H9 (cell line): Measurements from ENCODE around the gene SLC34A2. TPM values are rescaled to one million over a fixed set of nuclear protein-coding genes. Genes with fewer than 3 reads are reported as not detected.

Experiments used
- DNase-seq: peaks from one replicate; pipeline ENCODE4 v3.0.0-alpha.2; 2017
- H2AFZ ChIP-seq: one replicate; pipeline ENCODE4 v1.6.1; 2013; ENCODE audit warnings: mild to moderate bottlenecking, low read length, control low read depth, moderate library complexity
- H2AK5ac ChIP-seq: 2 replicates; pipeline ENCODE4 v1.6.1; 2013; ENCODE audit warnings: low read length, control low read depth, mixed read lengths; ENCODE audit not compliant: insufficient read length
- H2BK120ac ChIP-seq: one replicate; pipeline ENCODE4 v1.6.1; 2013; ENCODE audit warnings: low read depth, mild to moderate bottlenecking, low read length, control low read depth, inconsistent platforms; ENCODE audit not compliant: poor library complexity, severe bottlenecking
- H2BK12ac ChIP-seq: 2 replicates; pipeline ENCODE4 v1.6.1; 2013; ENCODE audit warnings: low read length, control low read depth, mixed read lengths, low read depth; ENCODE audit not compliant: insufficient read length
- H2BK15ac ChIP-seq: 2 replicates; pipeline ENCODE4 v1.6.1; 2013; ENCODE audit warnings: low read depth, low read length, control low read depth
- H2BK20ac ChIP-seq: one replicate; pipeline ENCODE4 v1.6.1; 2013; ENCODE audit warnings: low read depth, mild to moderate bottlenecking, low read length, control low read depth, inconsistent platforms; ENCODE audit not compliant: poor library complexity, severe bottlenecking
- H2BK5ac ChIP-seq: 2 replicates; pipeline ENCODE4 v1.6.1; 2013; ENCODE audit warnings: low read length, control low read depth, mixed read lengths; ENCODE audit not compliant: insufficient read length
- H3K14ac ChIP-seq: 2 replicates; pipeline ENCODE4 v1.6.1; 2013; ENCODE audit warnings: low read length, control low read depth; ENCODE audit not compliant: insufficient read depth
- H3K18ac ChIP-seq: 2 replicates; pipeline ENCODE4 v1.6.1; 2013; ENCODE audit warnings: low read depth, mild to moderate bottlenecking, mixed read lengths, low read length, control low read depth; ENCODE audit not compliant: insufficient read length
- H3K23ac ChIP-seq: 2 replicates; pipeline ENCODE4 v1.6.1; 2013; ENCODE audit warnings: low read length, control low read depth, mixed read lengths, low read depth; ENCODE audit not compliant: insufficient read length
- H3K23me2 ChIP-seq: 2 replicates; pipeline ENCODE4 v1.6.1; 2013; ENCODE audit warnings: low read depth, mild to moderate bottlenecking, mixed read lengths, low read length, control low read depth; ENCODE audit not compliant: insufficient read length, poor library complexity, severe bottlenecking
- H3K27ac ChIP-seq: 2 replicates; pipeline ENCODE4 v1.5.1; 2013; ENCODE audit warnings: low read length, control low read depth, mixed read lengths, low read depth; ENCODE audit not compliant: insufficient read length
- H3K27me3 ChIP-seq: 2 replicates; pipeline ENCODE4 v1.6.1; 2013; ENCODE audit warnings: low read length, control low read depth, inconsistent platforms; ENCODE audit not compliant: insufficient read depth
- H3K4ac ChIP-seq: 2 replicates; pipeline ENCODE4 v1.6.1; 2013; ENCODE audit warnings: low read depth, mild to moderate bottlenecking, control low read depth, inconsistent platforms, low read length, moderate library complexity
- H3K4me1 ChIP-seq: 2 replicates; pipeline ENCODE4 v1.6.1; 2013; ENCODE audit warnings: low read length, control low read depth, inconsistent platforms; ENCODE audit not compliant: insufficient read depth
- H3K4me2 ChIP-seq: 2 replicates; pipeline ENCODE4 v1.6.1; 2013; ENCODE audit warnings: low read length, control low read depth, mixed read lengths; ENCODE audit not compliant: insufficient read length, insufficient read depth
- H3K56ac ChIP-seq: 2 replicates; pipeline ENCODE4 v1.6.1; 2013; ENCODE audit warnings: low read depth, mild to moderate bottlenecking, mixed read lengths, low read length, control low read depth; ENCODE audit not compliant: insufficient read length
- H3K79me1 ChIP-seq: 2 replicates; pipeline ENCODE4 v1.6.1; 2013; ENCODE audit warnings: low read depth, mild to moderate bottlenecking, moderate library complexity, low read length, control low read depth, inconsistent platforms; ENCODE audit not compliant: insufficient read depth, poor library complexity, severe bottlenecking
- H3K79me2 ChIP-seq: 2 replicates; pipeline ENCODE4 v1.6.1; 2013; ENCODE audit warnings: low read length, control low read depth, inconsistent platforms; ENCODE audit not compliant: insufficient read depth
- H3K9ac ChIP-seq: 2 replicates; pipeline ENCODE4 v1.6.1; 2013; ENCODE audit warnings: low read length, control low read depth, mixed read lengths; ENCODE audit not compliant: insufficient read length; ENCODE audit errors: extremely low read depth
- H3K9me3 ChIP-seq: one replicate; pipeline ENCODE4 v1.6.1; 2013; ENCODE audit warnings: low read depth, low read length, inconsistent platforms; ENCODE audit not compliant: control insufficient read depth
- H3T11ph ChIP-seq: one replicate; pipeline ENCODE4 v1.6.1; 2013; ENCODE audit warnings: mild to moderate bottlenecking, low read length, control low read depth, inconsistent platforms
- H4K20me1 ChIP-seq: one replicate; pipeline ENCODE4 v1.6.1; 2013; ENCODE audit not compliant: control insufficient read depth, insufficient read length, insufficient read depth
- H4K5ac ChIP-seq: 2 replicates; pipeline ENCODE4 v1.6.1; 2013; ENCODE audit warnings: low read depth, mild to moderate bottlenecking, mixed read lengths, low read length, control low read depth; ENCODE audit not compliant: insufficient read length
- H4K8ac ChIP-seq: replicated peaks from 2 replicates; pipeline ENCODE4 v1.6.1; 2013; ENCODE audit warnings: low read length, control low read depth, mixed read lengths, low read depth; ENCODE audit not compliant: insufficient read length
- H4K91ac ChIP-seq: 2 replicates; pipeline ENCODE4 v1.6.1; 2013; ENCODE audit warnings: low read depth, mild to moderate bottlenecking, moderate library complexity, mixed read lengths, low read length, control low read depth; ENCODE audit not compliant: insufficient read length
- H3K27ac Mint-ChIP-seq, 3 experiments: 2 replicates in 2 of 3; 3 replicates in 1 of 3; pipeline ENCODE4 v1.8.0; 2020 to 2021; ENCODE audit warnings: mixed read lengths in 3 of 3, mild to moderate bottlenecking in 1 of 3, moderate library complexity in 1 of 3
- H3K27me3 Mint-ChIP-seq: 2 replicates; pipeline ENCODE4 v1.8.0; 2021; ENCODE audit warnings: low read depth, mild to moderate bottlenecking, moderate library complexity, mixed read lengths
- H3K36me3 Mint-ChIP-seq, 3 experiments: 2 replicates in 2 of 3; 3 replicates in 1 of 3; pipeline ENCODE4 v1.8.0; 2020 to 2021; ENCODE audit warnings: low read depth in 3 of 3, mixed read lengths in 3 of 3; ENCODE audit not compliant: insufficient read depth in 1 of 3
- H3K4me1 Mint-ChIP-seq, 2 experiments: 2 replicates each; pipeline ENCODE4 v1.8.0; 2020; ENCODE audit warnings: mixed read lengths in 2 of 2
- H3K4me3 Mint-ChIP-seq, 2 experiments: 2 replicates in 1 of 2; 3 replicates in 1 of 2; pipeline ENCODE4 v1.8.0; 2020 to 2021; ENCODE audit warnings: mild to moderate bottlenecking in 2 of 2, mixed read lengths in 2 of 2, moderate library complexity in 1 of 2
- H3K9me3 Mint-ChIP-seq, 2 experiments: 2 replicates in 1 of 2; 3 replicates in 1 of 2; pipeline ENCODE4 v1.8.0; 2020; ENCODE audit warnings: mild to moderate bottlenecking in 2 of 2, mixed read lengths in 2 of 2, moderate library complexity in 1 of 2
- whole genome bisulfite sequencing: extraction: QIAGEN DNeasy Blood & Tissue Kit; methylation state at CpG from one replicate; pipeline ENCODE4 v1.1.7; 2013; ENCODE audit warnings: missing lambda C conversion rate, low lambda C conversion rate, mixed read lengths; ENCODE audit not compliant: insufficient read length; ENCODE audit errors: extremely low coverage; 5-methylcytosine and 5-hydroxymethylcytosine counted together
- total RNA-seq: library from RNA; stranded (reverse); gene quantifications from 2 replicates; pipeline ENCODE4 v1.2.1, GENCODE V29; 2021
- TF ChIP-seq, protein P1 (sequence below): fragments of 200-600 bp; sonication (generic); conservative IDR thresholded peaks from 3 replicates; pipeline ENCODE4 v1.8.0; 2021; ENCODE audit warnings: antibody characterized with exemption, mild to moderate bottlenecking

SLC34A2 gene
- total RNA-seq, 1 experiment from 2014 or later: 0.57 TPM

DNA sequence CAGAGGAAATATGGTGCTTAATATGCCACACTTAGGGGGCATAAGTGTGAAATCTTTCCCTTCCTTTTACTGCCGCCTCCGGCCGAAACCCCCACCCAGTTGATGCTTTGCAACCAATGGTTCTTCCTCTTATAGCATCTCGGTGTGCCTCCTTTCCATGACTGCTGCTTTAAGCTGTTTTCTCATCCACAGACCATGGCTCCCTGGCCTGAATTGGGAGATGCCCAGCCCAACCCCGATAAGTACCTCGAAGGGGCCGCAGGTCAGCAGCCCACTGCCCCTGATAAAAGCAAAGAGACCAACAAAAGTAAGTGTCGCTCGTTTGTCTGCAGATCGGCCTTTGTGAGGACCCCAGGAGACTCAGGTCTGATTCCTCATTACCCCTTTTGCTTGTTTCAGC is 6.7 kb downstream of the SLC34A2 start:
- no peak overlapping the region for H4K5ac ChIP-seq
- H2BK12ac ChIP-seq: no peak overlapping the region
- H4K8ac ChIP-seq: no peak overlapping the region
- no peak overlapping the region for H3K4me3 Mint-ChIP-seq
- H3K36me3 Mint-ChIP-seq: no peaks in the 10 kb centered on the region
- no peaks in the 10 kb centered on the region for H4K20me1 ChIP-seq
- H2AK5ac ChIP-seq: no peak overlapping the region
- H3K27ac ChIP-seq: no peak overlapping the region
- H3K27me3 ChIP-seq: no peaks in the 10 kb centered on the region
- H2BK120ac ChIP-seq: no peak overlapping the region
- TF ChIP-seq, protein P1, sequence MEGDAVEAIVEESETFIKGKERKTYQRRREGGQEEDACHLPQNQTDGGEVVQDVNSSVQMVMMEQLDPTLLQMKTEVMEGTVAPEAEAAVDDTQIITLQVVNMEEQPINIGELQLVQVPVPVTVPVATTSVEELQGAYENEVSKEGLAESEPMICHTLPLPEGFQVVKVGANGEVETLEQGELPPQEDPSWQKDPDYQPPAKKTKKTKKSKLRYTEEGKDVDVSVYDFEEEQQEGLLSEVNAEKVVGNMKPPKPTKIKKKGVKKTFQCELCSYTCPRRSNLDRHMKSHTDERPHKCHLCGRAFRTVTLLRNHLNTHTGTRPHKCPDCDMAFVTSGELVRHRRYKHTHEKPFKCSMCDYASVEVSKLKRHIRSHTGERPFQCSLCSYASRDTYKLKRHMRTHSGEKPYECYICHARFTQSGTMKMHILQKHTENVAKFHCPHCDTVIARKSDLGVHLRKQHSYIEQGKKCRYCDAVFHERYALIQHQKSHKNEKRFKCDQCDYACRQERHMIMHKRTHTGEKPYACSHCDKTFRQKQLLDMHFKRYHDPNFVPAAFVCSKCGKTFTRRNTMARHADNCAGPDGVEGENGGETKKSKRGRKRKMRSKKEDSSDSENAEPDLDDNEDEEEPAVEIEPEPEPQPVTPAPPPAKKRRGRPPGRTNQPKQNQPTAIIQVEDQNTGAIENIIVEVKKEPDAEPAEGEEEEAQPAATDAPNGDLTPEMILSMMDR: no peak
- H3K4me1 Mint-ChIP-seq: peaks cover 13 to 23% of the 10 kb centered on the region in 2 experiments
- no peak overlapping the region for H3K4ac ChIP-seq
- H3K4me2 ChIP-seq: no peak overlapping the region
- H3K27me3 Mint-ChIP-seq: peaks cover 12% of the 10 kb centered on the region
- H3K56ac ChIP-seq: no peak overlapping the region
- H2BK5ac ChIP-seq: no peak overlapping the region
- H2BK20ac ChIP-seq: no peak overlapping the region
- no peak overlapping the region for H3K23ac ChIP-seq
- no peaks in the 10 kb centered on the region for H3K79me1 ChIP-seq
- H4K91ac ChIP-seq: no peak overlapping the region
- H3T11ph ChIP-seq: no peak overlapping the region
- H3K9me3 Mint-ChIP-seq: no peaks in the 10 kb centered on the region
- H3K4me1 ChIP-seq: no peaks in the 10 kb centered on the region; the same call in 1 of the 2 replicates
- H3K14ac ChIP-seq: no peak overlapping the region
- H3K23me2 ChIP-seq: no peaks in the 10 kb centered on the region
- no peak overlapping the region for H2BK15ac ChIP-seq
- H3K27ac Mint-ChIP-seq: no peak overlapping the region
- H3K9me3 ChIP-seq: no peaks in the 10 kb centered on the region
- no CpG with 5 or more reads among the region's 10 CpGs for WGBS
- no peak overlapping the region for H2AFZ ChIP-seq
- no peaks in the 10 kb centered on the region for H3K79me2 ChIP-seq
- H3K18ac ChIP-seq: no peak overlapping the region
- H3K9ac ChIP-seq: no peak overlapping the region
- no peak for DNase-seq
